Activated T-helper 2 cell treated with anti-CD3 and anti-CD28 coated beads, Interferon-gamma antibody, Interleukin-2, Interleukin-4, amounts not matched to agents 10 μg/mL and 5 μg/mL and 100 μg/mL, durations not matched to agents 14 hours and 24 hours and 36 hours (primary cell): ENCODE measurements around the gene FUZ. TPM values are rescaled to one million over a fixed set of nuclear protein-coding genes. Genes with fewer than 3 reads are reported as not detected.

ENCODE experiments used
- DNase-seq: peaks from one replicate; pipeline ENCODE4 v3.0.0; 2021; ENCODE audit warnings: low spot score
- H3K27ac Mint-ChIP-seq: one replicate; pipeline ENCODE4 v1.8.0; 2021; ENCODE audit warnings: mixed read lengths
- H3K27me3 Mint-ChIP-seq: one replicate; pipeline ENCODE4 v1.8.0; 2021; ENCODE audit warnings: low read depth, mixed read lengths
- H3K36me3 Mint-ChIP-seq: one replicate; pipeline ENCODE4 v1.8.0; 2021; ENCODE audit warnings: low read depth, mixed read lengths
- H3K4me1 Mint-ChIP-seq: one replicate; pipeline ENCODE4 v1.8.0; 2021; ENCODE audit warnings: low read depth, mixed read lengths
- H3K4me3 Mint-ChIP-seq: one replicate; pipeline ENCODE4 v1.8.0; 2021; ENCODE audit warnings: low read depth, mild to moderate bottlenecking, moderate library complexity, mixed read lengths
- H3K9me3 Mint-ChIP-seq: one replicate; pipeline ENCODE4 v1.8.0; 2021; ENCODE audit warnings: mixed read lengths
- intact Hi-C: fragments of 100-400 bp; cut with micrococcal nuclease; formaldehyde crosslinking; loops from one replicate; pipeline ENCODE4 v1.15.1; 2023
- total RNA-seq: library from RNA; stranded (reverse); gene quantifications from 2 replicates; pipeline ENCODE4 v1.2.3, GENCODE V29; 2022

FUZ gene
- total RNA-seq, 1 donor from 2014 or later: 13.6 TPM

GRCh38 chr19:49847731-49848696 lies 34.9 kb upstream of the FUZ start:
- H3K9me3 Mint-ChIP-seq: peaks cover 5% of the 10 kb centered on the region
- H3K27me3 Mint-ChIP-seq: no peaks in the 10 kb centered on the region
- DNase-seq: no peak
- H3K4me3 Mint-ChIP-seq: no peak overlapping the region
- peaks cover 15% of the 10 kb centered on the region for H3K36me3 Mint-ChIP-seq
- H3K27ac Mint-ChIP-seq: no peak overlapping the region
- H3K4me1 Mint-ChIP-seq: peaks cover 34% of the 10 kb centered on the region
- intact Hi-C loops: no loop called here

GRCh38 chr19:49846408-49846807 lies 33.3 kb upstream of the FUZ start:
- peaks cover 5% of the 10 kb centered on the region for H3K9me3 Mint-ChIP-seq
- no peak for DNase-seq
- no peaks in the 10 kb centered on the region for H3K27me3 Mint-ChIP-seq
- no peak overlapping the region for H3K4me3 Mint-ChIP-seq
- peaks cover 10% of the 10 kb centered on the region for H3K36me3 Mint-ChIP-seq
- H3K4me1 Mint-ChIP-seq: peaks cover 24% of the 10 kb centered on the region
- no peak overlapping the region for H3K27ac Mint-ChIP-seq
- intact Hi-C loops: no loop called here

GRCh38 chr19:49845414-49845813 lies 32.3 kb upstream of the FUZ start:
- DNase-seq: no peak
- intact Hi-C loops: no loop called here
- peaks cover 24% of the 10 kb centered on the region for H3K4me1 Mint-ChIP-seq
- no peaks in the 10 kb centered on the region for H3K27me3 Mint-ChIP-seq
- H3K4me3 Mint-ChIP-seq: no peak overlapping the region
- H3K27ac Mint-ChIP-seq: no peak overlapping the region
- H3K36me3 Mint-ChIP-seq: peaks cover 10% of the 10 kb centered on the region
- H3K9me3 Mint-ChIP-seq: peaks cover 5% of the 10 kb centered on the region

GRCh38 chr19:49844138-49845095 lies 31.3 kb upstream of the FUZ start:
- no peak overlapping the region for H3K27ac Mint-ChIP-seq
- H3K9me3 Mint-ChIP-seq: peaks cover 5% of the 10 kb centered on the region
- no peaks in the 10 kb centered on the region for H3K27me3 Mint-ChIP-seq
- H3K4me1 Mint-ChIP-seq: peaks cover 16% of the 10 kb centered on the region
- DNase-seq: no peak
- peaks cover 10% of the 10 kb centered on the region for H3K36me3 Mint-ChIP-seq
- intact Hi-C loops: no loop called here
- H3K4me3 Mint-ChIP-seq: no peak overlapping the region

GRCh38 chr19:49843265-49843664 lies 30.2 kb upstream of the FUZ start:
- no peak overlapping the region for H3K27ac Mint-ChIP-seq
- intact Hi-C loops: no loop called here
- H3K4me3 Mint-ChIP-seq: no peak overlapping the region
- peaks cover 13% of the 10 kb centered on the region for H3K36me3 Mint-ChIP-seq
- peaks cover 6% of the 10 kb centered on the region for H3K4me1 Mint-ChIP-seq
- H3K9me3 Mint-ChIP-seq: no peaks in the 10 kb centered on the region
- DNase-seq: no peak
- H3K27me3 Mint-ChIP-seq: no peaks in the 10 kb centered on the region

GRCh38 chr19:49840736-49841249 lies 27.7 kb upstream of the FUZ start:
- H3K27ac Mint-ChIP-seq: no peak overlapping the region
- DNase-seq: no peak
- no peaks in the 10 kb centered on the region for H3K9me3 Mint-ChIP-seq
- intact Hi-C loops: no loop called here
- H3K36me3 Mint-ChIP-seq: peaks cover 20% of the 10 kb centered on the region
- H3K4me1 Mint-ChIP-seq: no peaks in the 10 kb centered on the region
- no peaks in the 10 kb centered on the region for H3K27me3 Mint-ChIP-seq
- H3K4me3 Mint-ChIP-seq: no peak overlapping the region

- Mint-ChIP-seq H3K4me3 (no peak overlapping the region), H3K27me3 (no peaks in the 10 kb centered on the region), H3K36me3 (peaks cover 20% of the 10 kb centered on the region), H3K4me1 (no peaks in the 10 kb centered on the region), H3K27ac (no peak overlapping the region), H3K9me3 (no peaks in the 10 kb centered on the region)
- DNase-seq: no peak
- intact Hi-C loops: no loop called here
Measured at GRCh38 chr19:49840321-49840720, 27.2 kb upstream of the FUZ start.

- DNase-seq: no peak
- Mint-ChIP-seq H3K9me3 (no peaks in the 10 kb centered on the region), H3K36me3 (peaks cover 26% of the 10 kb centered on the region), H3K27me3 (no peaks in the 10 kb centered on the region), H3K27ac (no peak overlapping the region), H3K4me3 (no peak overlapping the region), H3K4me1 (no peaks in the 10 kb centered on the region)
- intact Hi-C loops: no loop called here
Measured at GRCh38 chr19:49839713-49840112, 26.6 kb upstream of the FUZ start.

- Mint-ChIP-seq H3K9me3 (no peaks in the 10 kb centered on the region), H3K4me1 (no peaks in the 10 kb centered on the region), H3K36me3 (peaks cover 28% of the 10 kb centered on the region), H3K27ac (no peak overlapping the region), H3K27me3 (no peaks in the 10 kb centered on the region), H3K4me3 (no peak overlapping the region)
- intact Hi-C loops: no loop called here
- no peak for DNase-seq
Measured at GRCh38 chr19:49838885-49839588, 25.9 kb upstream of the FUZ start.

GRCh38 chr19:49837425-49837824 lies 24.3 kb upstream of the FUZ start:
- peaks cover 2% of the 10 kb centered on the region for H3K4me1 Mint-ChIP-seq
- no peaks in the 10 kb centered on the region for H3K9me3 Mint-ChIP-seq
- H3K4me3 Mint-ChIP-seq: no peak overlapping the region
- intact Hi-C loops: no loop called here
- H3K27me3 Mint-ChIP-seq: no peaks in the 10 kb centered on the region
- DNase-seq: no peak
- H3K36me3 Mint-ChIP-seq: peaks cover 36% of the 10 kb centered on the region
- H3K27ac Mint-ChIP-seq: no peak overlapping the region

- Mint-ChIP-seq H3K4me3 (no peak overlapping the region), H3K27me3 (no peaks in the 10 kb centered on the region), H3K27ac (no peak overlapping the region), H3K36me3 (peaks cover 40% of the 10 kb centered on the region), H3K4me1 (peaks cover 3% of the 10 kb centered on the region), H3K9me3 (no peaks in the 10 kb centered on the region)
- intact Hi-C loops: no loop called here
- DNase-seq: no peak
Measured at GRCh38 chr19:49837009-49837310, 23.9 kb upstream of the FUZ start.

- Mint-ChIP-seq H3K9me3 (no peaks in the 10 kb centered on the region), H3K4me3 (no peak overlapping the region), H3K27me3 (no peaks in the 10 kb centered on the region), H3K36me3 (peaks cover 43% of the 10 kb centered on the region), H3K4me1 (peaks cover 3% of the 10 kb centered on the region), H3K27ac (no peak overlapping the region)
- no peak for DNase-seq
- intact Hi-C loops: no loop called here
Measured at GRCh38 chr19:49836176-49837008, 23.3 kb upstream of the FUZ start.
